Measurements from ENCODE around the gene MIDN. TPM values are rescaled to one million over a fixed set of nuclear protein-coding genes. Genes with fewer than 3 reads are reported as not detected.
A peak's percentile ranks its signal among the peaks of the same experiment; 100 is the strongest.

Gene MIDN
- total RNA-seq, 1 experiment from 2014 or later, result 8.7 TPM

- DNase-seq (ENCODE audit: low read depth), result no peak
Measured at GRCh38 chr19:1220976-1221903, 27.1 kb upstream of the MIDN start.

GRCh38 chr19:1221904-1222255, 26.5 kb upstream of the MIDN start:
- no peak for DNase-seq (ENCODE audit: low read depth)

GRCh38 chr19:1222394-1222793, 26.0 kb upstream of the MIDN start:
- no peak for DNase-seq (ENCODE audit: low read depth)

GRCh38 chr19:1223018-1223855, 25.1 kb upstream of the MIDN start:
- peak; percentile 68 for DNase-seq (ENCODE audit: low read depth)

- DNase-seq (ENCODE audit: low read depth), result no peak
Measured at GRCh38 chr19:1224047-1224825, 24.1 kb upstream of the MIDN start.

- DNase-seq (ENCODE audit: low read depth), result no peak
Measured at GRCh38 chr19:1224847-1225246, 23.5 kb upstream of the MIDN start.

GRCh38 chr19:1225440-1226226, 22.8 kb upstream of the MIDN start:
- DNase-seq (ENCODE audit: low read depth), result no peak

- DNase-seq (ENCODE audit: low read depth), result no peak
Measured at GRCh38 chr19:1226227-1226518, 22.2 kb upstream of the MIDN start.

- DNase-seq (ENCODE audit: low read depth), result no peak
Measured at GRCh38 chr19:1226522-1227303, 21.7 kb upstream of the MIDN start.

GRCh38 chr19:1227304-1228054, 20.9 kb upstream of the MIDN start:
- no peak for DNase-seq (ENCODE audit: low read depth)

GRCh38 chr19:1228161-1228957, 20.0 kb upstream of the MIDN start:
- DNase-seq (ENCODE audit: low read depth), result no peak

- no peak for DNase-seq (ENCODE audit: low read depth)
Measured at GRCh38 chr19:1229056-1229923, 19.1 kb upstream of the MIDN start.

- no peak for DNase-seq (ENCODE audit: low read depth)
Measured at GRCh38 chr19:1229924-1230782, 18.2 kb upstream of the MIDN start.

GRCh38 chr19:1230783-1231489, 17.4 kb upstream of the MIDN start:
- DNase-seq (ENCODE audit: low read depth), result no peak

GRCh38 chr19:1231729-1232637, 16.4 kb upstream of the MIDN start:
- DNase-seq (ENCODE audit: low read depth), result no peak

Measured in Daoy (cell line).